Vagina (tissue), 2 donors: ENCODE measurements around the gene PPP2R2B. TPM values are rescaled to one million over a fixed set of nuclear protein-coding genes. Genes with fewer than 3 reads are reported as not detected.

ENCODE experiments used
- DNase-seq, 2 donors: peaks; one replicate each; pipeline ENCODE4 v3.0.0-alpha.2; 2017; ENCODE audit errors: extremely low spot score in 2 of 2
- H3K27ac ChIP-seq: fragments of 200-600 bp; sonication (generic); one replicate; pipeline ENCODE4 v1.5.1; 2019
- H3K27me3 ChIP-seq: fragments of 200-600 bp; sonication (generic); one replicate; pipeline ENCODE4 v1.5.1; 2019
- H3K36me3 ChIP-seq, 2 donors: fragments of 200-600 bp; sonication (generic); one replicate each; pipeline ENCODE4 v1.5.1; 2017 to 2019
- H3K4me1 ChIP-seq: fragments of 200-600 bp; sonication (generic); one replicate; pipeline ENCODE4 v1.5.1; 2019
- H3K4me3 ChIP-seq, 2 donors: fragments of 200-600 bp; sonication (generic); 1 replicate in 1 of 2; 2 replicates in 1 of 2; pipeline ENCODE4 v1.5.1; 2016 to 2019
- H3K9me3 ChIP-seq: fragments of 200-600 bp; sonication (generic); one replicate; pipeline ENCODE4 v1.5.1; 2019
- CTCF ChIP-seq, 3 experiments: fragments of 450-650 bp in 2 of 3; fragments of 200-600 bp in 1 of 3; sonication (generic) in 1 of 3; IDR thresholded peaks; one replicate each; pipeline ENCODE4 v1.5.1; 2017 to 2019; ENCODE audit warnings: antibody characterized with exemption in 3 of 3, mild to moderate bottlenecking in 2 of 3, moderate library complexity in 2 of 3
- POLR2A ChIP-seq, 2 donors: fragments of 450-650 bp; IDR thresholded peaks; one replicate each; pipeline ENCODE4 v1.6.1; 2017; ENCODE audit warnings: antibody characterized with exemption in 2 of 2, mild to moderate bottlenecking in 2 of 2, moderate library complexity in 2 of 2
- POLR2AphosphoS5 ChIP-seq, 2 donors: sonication (generic); formaldehyde crosslinking; IDR thresholded peaks; one replicate each; pipeline ENCODE4 v1.9.0; 2017; ENCODE audit warnings: antibody characterized with exemption in 2 of 2, mild to moderate bottlenecking in 2 of 2, low read depth in 1 of 2; ENCODE audit not compliant: insufficient read depth in 1 of 2
- intact Hi-C: fragments of 100-400 bp; cut with DNase I; formaldehyde crosslinking; loops from one replicate; pipeline ENCODE4 v1.15.1; 2023
- total RNA-seq: library from RNA; depleted of rRNA; stranded (reverse); fragments of >200 nt; gene quantifications from one replicate; pipeline ENCODE4 v1.2.3, GENCODE V29; 2016

PPP2R2B gene
- total RNA-seq, 1 donor from 2014 or later = 6.6 TPM

DNA sequence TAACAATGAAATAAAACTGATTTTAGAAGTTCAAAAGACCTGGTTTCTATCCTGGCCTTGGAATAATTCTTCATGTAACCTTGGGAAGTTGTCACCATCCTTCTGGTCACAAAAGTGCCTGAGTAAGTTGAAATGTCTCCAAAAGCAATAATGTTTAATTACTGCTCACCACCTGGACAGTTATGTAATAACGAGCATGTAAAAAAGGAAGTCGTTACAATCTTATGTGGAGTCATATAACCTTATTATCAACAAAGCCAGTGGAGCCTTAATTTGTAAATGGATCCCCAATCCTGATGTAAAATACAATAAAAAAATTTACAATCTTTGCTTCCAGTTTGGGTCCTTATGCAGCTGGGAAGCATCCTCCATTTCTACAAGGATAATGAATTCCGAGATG is 298.3 kb downstream of the PPP2R2B start:
- Histone ChIP-seq H3K27ac (no peak overlapping the region), H3K4me1 (no peaks in the 10 kb centered on the region), H3K4me3 (no peak overlapping the region)

DNA sequence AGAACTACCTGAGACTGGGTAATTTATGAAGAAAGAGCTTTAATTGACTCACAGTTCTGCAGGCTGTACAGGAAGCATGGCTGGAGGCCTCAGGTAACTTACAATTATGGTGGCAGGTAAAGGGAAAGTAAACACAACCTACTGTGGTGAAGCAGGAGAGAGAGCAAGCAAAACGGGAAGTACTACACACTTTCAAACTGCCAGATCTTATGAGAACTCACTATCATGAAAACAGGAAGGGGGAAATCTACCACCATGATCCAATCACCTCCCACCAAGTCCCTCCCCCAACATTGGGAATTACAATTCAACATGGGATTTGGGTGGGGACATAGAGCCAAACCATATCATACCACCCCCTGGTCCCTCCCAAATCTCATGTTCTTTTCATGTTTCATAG is 303.8 kb downstream of the PPP2R2B start:
- TF ChIP-seq CTCF (IDR thresholded peaks at IDR 0.05) (no peak), POLR2AphosphoS5 (IDR thresholded peaks at IDR 0.05; ENCODE audit: insufficient read depth in 1 of 2, low read depth in 1 of 2) (no peak), POLR2A (IDR thresholded peaks at IDR 0.05) (no peak)
- H3K36me3 ChIP-seq = no peaks in the 10 kb centered on the region
- intact Hi-C loops = no loop called here

More for the DNA sequence above, 298.3 kb downstream of the PPP2R2B start:
- Histone ChIP-seq H3K9me3 (no peaks in the 10 kb centered on the region), H3K36me3 (no peaks in the 10 kb centered on the region), H3K27me3 (no peaks in the 10 kb centered on the region)
- intact Hi-C loops = no loop called here
- TF ChIP-seq POLR2AphosphoS5 (IDR thresholded peaks at IDR 0.05; ENCODE audit: insufficient read depth in 1 of 2, low read depth in 1 of 2) = no peak
- TF ChIP-seq POLR2A (IDR thresholded peaks at IDR 0.05) = no peak
- TF ChIP-seq CTCF (IDR thresholded peaks at IDR 0.05) = no peak
- no peak for DNase-seq

GRCh38 chr5:146568161-146568560 is 310.4 kb downstream of the PPP2R2B start:
- H3K27me3 ChIP-seq = no peaks in the 10 kb centered on the region
- H3K36me3 ChIP-seq = no peaks in the 10 kb centered on the region
- TF ChIP-seq POLR2AphosphoS5 (IDR thresholded peaks at IDR 0.05; ENCODE audit: insufficient read depth in 1 of 2, low read depth in 1 of 2) (no peak), POLR2A (IDR thresholded peaks at IDR 0.05) (no peak), CTCF (IDR thresholded peaks at IDR 0.05) (no peak)
- H3K9me3 ChIP-seq = no peaks in the 10 kb centered on the region
- peaks cover 10% of the 10 kb centered on the region for H3K4me1 ChIP-seq
- DNase-seq = no peak
- no peak overlapping the region for H3K4me3 ChIP-seq
- intact Hi-C loops = no loop called here
- no peak overlapping the region for H3K27ac ChIP-seq

More for the DNA sequence above, 303.8 kb downstream of the PPP2R2B start:
- no peaks in the 10 kb centered on the region for H3K27me3 ChIP-seq
- no peaks in the 10 kb centered on the region for H3K4me1 ChIP-seq
- no peaks in the 10 kb centered on the region for H3K9me3 ChIP-seq
- H3K27ac ChIP-seq = no peak overlapping the region
- H3K4me3 ChIP-seq = no peak overlapping the region
- no peak for DNase-seq

DNA sequence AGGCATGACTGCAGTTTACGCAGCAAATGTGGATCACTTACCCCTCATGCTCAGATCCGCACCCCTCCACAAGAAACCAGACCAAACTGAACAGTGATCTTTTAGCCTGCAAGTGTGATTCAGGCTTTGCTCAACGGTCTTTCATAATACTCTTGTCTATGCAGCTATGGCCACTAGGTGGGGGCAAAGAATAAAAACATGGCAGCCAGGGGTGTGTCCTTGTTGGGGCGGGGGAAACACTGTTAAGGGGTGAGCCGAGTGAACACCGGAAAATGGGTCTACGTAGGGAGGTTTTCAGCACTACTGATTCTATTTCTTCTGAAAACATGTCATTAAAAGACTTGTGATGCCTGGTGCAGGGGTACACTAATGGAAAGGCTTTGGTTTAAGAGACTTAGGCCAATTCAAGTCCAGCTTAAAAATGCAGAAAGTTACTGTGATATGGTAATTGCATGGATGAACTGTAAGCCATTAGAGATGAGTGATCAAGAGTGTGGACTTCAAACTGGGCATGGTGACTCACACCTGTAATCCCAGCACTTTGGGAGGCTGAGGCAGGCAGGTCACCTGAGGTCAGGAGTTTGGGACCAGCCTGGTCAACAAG is 312.7 kb downstream of the PPP2R2B start:
- H3K4me3 ChIP-seq = no peak overlapping the region
- no peaks in the 10 kb centered on the region for H3K9me3 ChIP-seq
- H3K36me3 ChIP-seq = no peaks in the 10 kb centered on the region
- no peak for DNase-seq
- H3K27me3 ChIP-seq = no peaks in the 10 kb centered on the region
- peaks cover 10% of the 10 kb centered on the region for H3K4me1 ChIP-seq
- no peak overlapping the region for H3K27ac ChIP-seq
- intact Hi-C loops = no loop called here
- TF ChIP-seq CTCF (IDR thresholded peaks at IDR 0.05) (peak in 1 of 3 experiments; percentile 45), POLR2A (IDR thresholded peaks at IDR 0.05) (no peak)

- Histone ChIP-seq H3K27ac (no peak overlapping the region), H3K27me3 (no peaks in the 10 kb centered on the region), H3K9me3 (no peaks in the 10 kb centered on the region), H3K4me1 (peaks cover 10% of the 10 kb centered on the region), H3K36me3 (no peaks in the 10 kb centered on the region), H3K4me3 (no peak overlapping the region)
- intact Hi-C loops = no loop called here
- DNase-seq = no peak
- TF ChIP-seq POLR2AphosphoS5 (IDR thresholded peaks at IDR 0.05; ENCODE audit: insufficient read depth in 1 of 2, low read depth in 1 of 2) (no peak), POLR2A (IDR thresholded peaks at IDR 0.05) (no peak), CTCF (IDR thresholded peaks at IDR 0.05) (no peak)
These were observed 314.4 kb downstream of the PPP2R2B start for GRCh38 chr5:146564007-146564762.
